H9 (cell line): ENCODE results near the gene TRAPPC2. TPM values are rescaled to one million over a fixed set of nuclear protein-coding genes. Genes with fewer than 3 reads are reported as not detected.
A peak's percentile ranks its signal among the peaks of the same experiment; 100 is the strongest.

Source experiments
- DNase-seq: peaks from one replicate; pipeline ENCODE4 v3.0.0-alpha.2; 2017
- H2AFZ ChIP-seq: one replicate; pipeline ENCODE4 v1.6.1; 2013; ENCODE audit warnings: mild to moderate bottlenecking, low read length, control low read depth, moderate library complexity
- H2AK5ac ChIP-seq: 2 replicates; pipeline ENCODE4 v1.6.1; 2013; ENCODE audit warnings: low read length, control low read depth, mixed read lengths; ENCODE audit not compliant: insufficient read length
- H2BK120ac ChIP-seq: one replicate; pipeline ENCODE4 v1.6.1; 2013; ENCODE audit warnings: low read depth, mild to moderate bottlenecking, low read length, control low read depth, inconsistent platforms; ENCODE audit not compliant: poor library complexity, severe bottlenecking
- H2BK12ac ChIP-seq: 2 replicates; pipeline ENCODE4 v1.6.1; 2013; ENCODE audit warnings: low read length, control low read depth, mixed read lengths, low read depth; ENCODE audit not compliant: insufficient read length
- H2BK15ac ChIP-seq: 2 replicates; pipeline ENCODE4 v1.6.1; 2013; ENCODE audit warnings: low read depth, low read length, control low read depth
- H2BK20ac ChIP-seq: one replicate; pipeline ENCODE4 v1.6.1; 2013; ENCODE audit warnings: low read depth, mild to moderate bottlenecking, low read length, control low read depth, inconsistent platforms; ENCODE audit not compliant: poor library complexity, severe bottlenecking
- H2BK5ac ChIP-seq: 2 replicates; pipeline ENCODE4 v1.6.1; 2013; ENCODE audit warnings: low read length, control low read depth, mixed read lengths; ENCODE audit not compliant: insufficient read length
- H3K14ac ChIP-seq: 2 replicates; pipeline ENCODE4 v1.6.1; 2013; ENCODE audit warnings: low read length, control low read depth; ENCODE audit not compliant: insufficient read depth
- H3K18ac ChIP-seq: 2 replicates; pipeline ENCODE4 v1.6.1; 2013; ENCODE audit warnings: low read depth, mild to moderate bottlenecking, mixed read lengths, low read length, control low read depth; ENCODE audit not compliant: insufficient read length
- H3K23ac ChIP-seq: 2 replicates; pipeline ENCODE4 v1.6.1; 2013; ENCODE audit warnings: low read length, control low read depth, mixed read lengths, low read depth; ENCODE audit not compliant: insufficient read length
- H3K23me2 ChIP-seq: 2 replicates; pipeline ENCODE4 v1.6.1; 2013; ENCODE audit warnings: low read depth, mild to moderate bottlenecking, mixed read lengths, low read length, control low read depth; ENCODE audit not compliant: insufficient read length, poor library complexity, severe bottlenecking
- H3K27ac ChIP-seq: 2 replicates; pipeline ENCODE4 v1.5.1; 2013; ENCODE audit warnings: low read length, control low read depth, mixed read lengths, low read depth; ENCODE audit not compliant: insufficient read length
- H3K27me3 ChIP-seq: 2 replicates; pipeline ENCODE4 v1.6.1; 2013; ENCODE audit warnings: low read length, control low read depth, inconsistent platforms; ENCODE audit not compliant: insufficient read depth
- H3K4ac ChIP-seq: 2 replicates; pipeline ENCODE4 v1.6.1; 2013; ENCODE audit warnings: low read depth, mild to moderate bottlenecking, control low read depth, inconsistent platforms, low read length, moderate library complexity
- H3K4me1 ChIP-seq: 2 replicates; pipeline ENCODE4 v1.6.1; 2013; ENCODE audit warnings: low read length, control low read depth, inconsistent platforms; ENCODE audit not compliant: insufficient read depth
- H3K4me2 ChIP-seq: 2 replicates; pipeline ENCODE4 v1.6.1; 2013; ENCODE audit warnings: low read length, control low read depth, mixed read lengths; ENCODE audit not compliant: insufficient read length, insufficient read depth
- H3K56ac ChIP-seq: 2 replicates; pipeline ENCODE4 v1.6.1; 2013; ENCODE audit warnings: low read depth, mild to moderate bottlenecking, mixed read lengths, low read length, control low read depth; ENCODE audit not compliant: insufficient read length
- H3K79me1 ChIP-seq: 2 replicates; pipeline ENCODE4 v1.6.1; 2013; ENCODE audit warnings: low read depth, mild to moderate bottlenecking, moderate library complexity, low read length, control low read depth, inconsistent platforms; ENCODE audit not compliant: insufficient read depth, poor library complexity, severe bottlenecking
- H3K79me2 ChIP-seq: 2 replicates; pipeline ENCODE4 v1.6.1; 2013; ENCODE audit warnings: low read length, control low read depth, inconsistent platforms; ENCODE audit not compliant: insufficient read depth
- H3K9ac ChIP-seq: 2 replicates; pipeline ENCODE4 v1.6.1; 2013; ENCODE audit warnings: low read length, control low read depth, mixed read lengths; ENCODE audit not compliant: insufficient read length; ENCODE audit errors: extremely low read depth
- H3K9me3 ChIP-seq: one replicate; pipeline ENCODE4 v1.6.1; 2013; ENCODE audit warnings: low read depth, low read length, inconsistent platforms; ENCODE audit not compliant: control insufficient read depth
- H3T11ph ChIP-seq: one replicate; pipeline ENCODE4 v1.6.1; 2013; ENCODE audit warnings: mild to moderate bottlenecking, low read length, control low read depth, inconsistent platforms
- H4K20me1 ChIP-seq: one replicate; pipeline ENCODE4 v1.6.1; 2013; ENCODE audit not compliant: control insufficient read depth, insufficient read length, insufficient read depth
- H4K5ac ChIP-seq: 2 replicates; pipeline ENCODE4 v1.6.1; 2013; ENCODE audit warnings: low read depth, mild to moderate bottlenecking, mixed read lengths, low read length, control low read depth; ENCODE audit not compliant: insufficient read length
- H4K8ac ChIP-seq: replicated peaks from 2 replicates; pipeline ENCODE4 v1.6.1; 2013; ENCODE audit warnings: low read length, control low read depth, mixed read lengths, low read depth; ENCODE audit not compliant: insufficient read length
- H4K91ac ChIP-seq: 2 replicates; pipeline ENCODE4 v1.6.1; 2013; ENCODE audit warnings: low read depth, mild to moderate bottlenecking, moderate library complexity, mixed read lengths, low read length, control low read depth; ENCODE audit not compliant: insufficient read length
- H3K27ac Mint-ChIP-seq, 3 experiments: 2 replicates in 2 of 3; 3 replicates in 1 of 3; pipeline ENCODE4 v1.8.0; 2020 to 2021; ENCODE audit warnings: mixed read lengths in 3 of 3, mild to moderate bottlenecking in 1 of 3, moderate library complexity in 1 of 3
- H3K27me3 Mint-ChIP-seq: 2 replicates; pipeline ENCODE4 v1.8.0; 2021; ENCODE audit warnings: low read depth, mild to moderate bottlenecking, moderate library complexity, mixed read lengths
- H3K36me3 Mint-ChIP-seq, 3 experiments: 2 replicates in 2 of 3; 3 replicates in 1 of 3; pipeline ENCODE4 v1.8.0; 2020 to 2021; ENCODE audit warnings: low read depth in 3 of 3, mixed read lengths in 3 of 3; ENCODE audit not compliant: insufficient read depth in 1 of 3
- H3K4me1 Mint-ChIP-seq, 2 experiments: 2 replicates each; pipeline ENCODE4 v1.8.0; 2020; ENCODE audit warnings: mixed read lengths in 2 of 2
- H3K4me3 Mint-ChIP-seq, 2 experiments: 2 replicates in 1 of 2; 3 replicates in 1 of 2; pipeline ENCODE4 v1.8.0; 2020 to 2021; ENCODE audit warnings: mild to moderate bottlenecking in 2 of 2, mixed read lengths in 2 of 2, moderate library complexity in 1 of 2
- H3K9me3 Mint-ChIP-seq, 2 experiments: 2 replicates in 1 of 2; 3 replicates in 1 of 2; pipeline ENCODE4 v1.8.0; 2020; ENCODE audit warnings: mild to moderate bottlenecking in 2 of 2, mixed read lengths in 2 of 2, moderate library complexity in 1 of 2
- WGBS: extraction: QIAGEN DNeasy Blood & Tissue Kit; methylation state at CpG from one replicate; pipeline ENCODE4 v1.1.7; 2013; ENCODE audit warnings: missing lambda C conversion rate, low lambda C conversion rate, mixed read lengths; ENCODE audit not compliant: insufficient read length; ENCODE audit errors: extremely low coverage; 5-methylcytosine and 5-hydroxymethylcytosine counted together
- total RNA-seq: library from RNA; stranded (reverse); gene quantifications from 2 replicates; pipeline ENCODE4 v1.2.1, GENCODE V29; 2021
- TF ChIP-seq, protein P1 (sequence below): fragments of 200-600 bp; sonication (generic); conservative IDR thresholded peaks from 3 replicates; pipeline ENCODE4 v1.8.0; 2021; ENCODE audit warnings: antibody characterized with exemption, mild to moderate bottlenecking

Gene TRAPPC2
- total RNA-seq, 1 experiment from 2014 or later, result 13.3 TPM

DNA sequence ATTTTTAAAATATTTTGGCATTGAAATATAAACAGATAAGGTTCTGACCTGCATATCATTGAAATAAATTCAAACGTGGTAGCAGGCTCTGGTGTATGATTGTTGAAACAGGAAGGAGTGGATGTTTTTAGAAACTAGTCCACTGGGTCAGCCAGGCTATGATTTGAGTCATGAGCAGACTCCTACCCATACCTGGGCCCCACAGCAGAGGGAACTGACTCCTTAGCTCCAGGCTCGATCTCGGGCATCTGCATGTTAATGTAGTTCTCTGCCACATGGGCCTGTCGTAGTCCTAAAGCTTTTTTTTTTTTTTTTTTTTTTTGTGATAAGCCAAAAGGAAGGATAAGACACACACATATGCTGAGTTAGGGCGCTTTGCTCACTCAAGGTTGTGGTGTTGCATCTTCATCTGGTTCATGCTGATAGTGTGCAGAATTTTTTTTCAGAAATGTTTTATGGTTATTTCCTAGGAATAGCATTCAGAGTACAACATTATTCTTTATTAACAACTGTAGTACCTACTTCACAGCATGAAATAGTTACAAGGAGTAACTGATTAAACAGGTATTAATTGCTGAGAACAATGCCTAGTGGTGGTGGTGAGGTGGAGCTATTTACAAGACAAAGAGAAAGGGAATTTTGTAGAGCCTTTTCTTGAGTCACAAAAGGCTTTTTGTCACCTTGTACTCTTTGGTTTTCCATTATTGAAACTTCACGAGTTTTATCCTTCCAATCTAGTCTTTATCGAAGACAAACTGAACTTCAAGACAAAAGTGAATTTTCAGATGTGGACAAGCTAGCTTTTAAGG, 27.4 kb upstream of the TRAPPC2 start:
- no peak overlapping the region for H2BK15ac ChIP-seq
- H3K9me3 ChIP-seq, result no peaks in the 10 kb centered on the region
- H3K14ac ChIP-seq, result no peak overlapping the region
- peak overlapping the region in 1 of 2 experiments; percentile 48; a peak in 3 of 5 replicates for H3K4me3 Mint-ChIP-seq
- H2AK5ac ChIP-seq, result no peak overlapping the region
- H3K23me2 ChIP-seq, result no peaks in the 10 kb centered on the region
- H3K27ac Mint-ChIP-seq, result peak overlapping the region in 2 of 3 experiments; percentile 37 to 92; a peak in 3 of 7 replicates
- peak overlapping the region; percentile 65 for H3K4me2 ChIP-seq
- H2BK12ac ChIP-seq, result no peak overlapping the region
- no peaks in the 10 kb centered on the region for H4K20me1 ChIP-seq
- H3K4me1 ChIP-seq, result peaks cover 11% of the 10 kb centered on the region; the same call in 1 of the 2 replicates
- no peaks in the 10 kb centered on the region for H3K79me2 ChIP-seq
- peak; percentile 56 for DNase-seq
- no peak overlapping the region for H2BK120ac ChIP-seq
- no peak overlapping the region for H2BK5ac ChIP-seq
- H3K36me3 Mint-ChIP-seq, result peaks cover 12 to 67% (median 44%) of the 10 kb centered on the region in 3 experiments
- peaks cover 24 to 39% of the 10 kb centered on the region in 2 experiments for H3K9me3 Mint-ChIP-seq
- no peak overlapping the region for H3T11ph ChIP-seq
- H4K91ac ChIP-seq, result no peak overlapping the region
- no peak overlapping the region for H2BK20ac ChIP-seq
- H2AFZ ChIP-seq, result no peak overlapping the region
- WGBS, result no CpG with 5 or more reads among the region's 7 CpGs
- H3K4ac ChIP-seq, result no peak overlapping the region
- H3K56ac ChIP-seq, result no peak overlapping the region
- peak overlapping the region; percentile 59 for H3K27ac ChIP-seq
- no peaks in the 10 kb centered on the region for H3K27me3 Mint-ChIP-seq
- no peak overlapping the region for H3K18ac ChIP-seq
- no peaks in the 10 kb centered on the region for H3K79me1 ChIP-seq
- H4K8ac ChIP-seq, result no peak overlapping the region
- H3K27me3 ChIP-seq, result no peaks in the 10 kb centered on the region; the same call in 1 of the 2 replicates
- no peak overlapping the region for H4K5ac ChIP-seq
- H3K23ac ChIP-seq, result no peak overlapping the region
- no peak overlapping the region for H3K9ac ChIP-seq
- TF ChIP-seq, protein P1, sequence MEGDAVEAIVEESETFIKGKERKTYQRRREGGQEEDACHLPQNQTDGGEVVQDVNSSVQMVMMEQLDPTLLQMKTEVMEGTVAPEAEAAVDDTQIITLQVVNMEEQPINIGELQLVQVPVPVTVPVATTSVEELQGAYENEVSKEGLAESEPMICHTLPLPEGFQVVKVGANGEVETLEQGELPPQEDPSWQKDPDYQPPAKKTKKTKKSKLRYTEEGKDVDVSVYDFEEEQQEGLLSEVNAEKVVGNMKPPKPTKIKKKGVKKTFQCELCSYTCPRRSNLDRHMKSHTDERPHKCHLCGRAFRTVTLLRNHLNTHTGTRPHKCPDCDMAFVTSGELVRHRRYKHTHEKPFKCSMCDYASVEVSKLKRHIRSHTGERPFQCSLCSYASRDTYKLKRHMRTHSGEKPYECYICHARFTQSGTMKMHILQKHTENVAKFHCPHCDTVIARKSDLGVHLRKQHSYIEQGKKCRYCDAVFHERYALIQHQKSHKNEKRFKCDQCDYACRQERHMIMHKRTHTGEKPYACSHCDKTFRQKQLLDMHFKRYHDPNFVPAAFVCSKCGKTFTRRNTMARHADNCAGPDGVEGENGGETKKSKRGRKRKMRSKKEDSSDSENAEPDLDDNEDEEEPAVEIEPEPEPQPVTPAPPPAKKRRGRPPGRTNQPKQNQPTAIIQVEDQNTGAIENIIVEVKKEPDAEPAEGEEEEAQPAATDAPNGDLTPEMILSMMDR, result no peak
- peaks cover 32 to 57% of the 10 kb centered on the region in 2 experiments for H3K4me1 Mint-ChIP-seq
